Mucosa of descending colon (tissue), 3 donors: Measurements from ENCODE around the gene CD300E. TPM values are rescaled to one million over a fixed set of nuclear protein-coding genes. Genes with fewer than 3 reads are reported as not detected.
"Not testable (repeated sequence)": the region's sequence is repeated elsewhere in the genome, so short reads cannot be mapped to it uniquely, and the experiment has no call there.

Experiments
- ATAC-seq: fragments of 200-7000 bp; cut with Tn5 transposase; one replicate; pipeline ENCODE4 v1.9.1; 2020; ENCODE audit warnings: mild to moderate bottlenecking, moderate library complexity
- DNase-seq, 3 donors: peaks; one replicate each; pipeline ENCODE4 v3.0.0-alpha.2; 2020
- H3K36me3 ChIP-seq: fragments of 200-600 bp; one replicate; pipeline ENCODE4 v1.8.0; 2021; ENCODE audit warnings: low read depth, mild to moderate bottlenecking
- H3K4me1 ChIP-seq: fragments of 200-600 bp; one replicate; pipeline ENCODE4 v1.8.0; 2021; ENCODE audit warnings: low read depth, mild to moderate bottlenecking
- H3K4me3 ChIP-seq: fragments of 200-600 bp; one replicate; pipeline ENCODE4 v1.8.0; 2021; ENCODE audit warnings: mild to moderate bottlenecking
- H3K9me3 ChIP-seq: fragments of 200-600 bp; one replicate; pipeline ENCODE4 v1.8.0; 2021; ENCODE audit warnings: mild to moderate bottlenecking
- CTCF ChIP-seq: fragments of 200-600 bp; IDR thresholded peaks from one replicate; pipeline ENCODE4 v1.8.0; 2022; ENCODE audit warnings: antibody characterized with exemption, mild to moderate bottlenecking
- intact Hi-C, 2 donors: fragments of 100-400 bp; cut with DNase I in 1 of 2; cut with micrococcal nuclease in 1 of 2; formaldehyde crosslinking; loops; one replicate each; pipeline versions ENCODE4 v1.11.0 to v1.11.1; 2022; cut with DNase I, micrococcal nuclease
- total RNA-seq, 3 donors: library from RNA; stranded (reverse); fragmentation: NEBNext Ultra II Directional in 2 of 3; extraction: Animal tissue kit (Norgen Biotek cat#: 25700) in 2 of 3; gene quantifications; one replicate each; pipeline versions ENCODE4 v1.2.1 to v1.2.4, GENCODE V29; 2021 to 2023
- donor health status: DM: no; HTN: no; CAD: no; lungs with moderate emphysema.
- donor health status: DM: no; HTN: no; CAD: no.
- donor health status: DM: no; HTN: yes; CAD: no.

Gene CD300E
- total RNA-seq, 3 donors from 2014 or later: 0.47 to 0.53 TPM; not detected in 1

DNA sequence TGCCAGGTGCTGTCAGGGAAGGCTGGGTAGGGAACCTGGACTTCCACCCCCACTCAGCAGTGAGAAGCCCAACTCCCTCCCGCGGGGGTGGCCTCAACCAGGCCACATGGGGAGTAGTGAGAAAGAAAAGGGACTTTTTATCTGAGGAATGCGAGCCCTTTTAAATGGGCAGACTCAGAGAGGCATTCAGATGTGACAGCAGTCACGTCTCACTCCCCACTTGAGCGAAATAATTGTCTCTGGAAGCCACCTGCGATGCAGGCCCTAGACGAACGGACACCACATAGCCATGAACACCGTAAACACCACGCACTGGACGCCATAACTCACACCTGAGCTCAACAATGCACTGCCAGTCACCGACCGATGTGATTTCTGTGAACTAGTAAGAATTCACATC, 11.9 kb upstream of the CD300E start:
- intact Hi-C loops: no loop called here
- Histone ChIP-seq H3K4me1 (no peaks in the 10 kb centered on the region), H3K36me3 (no peaks in the 10 kb centered on the region), H3K4me3 (no peak overlapping the region), H3K9me3 (no peaks in the 10 kb centered on the region)
- DNase-seq: no peak
- no peak for ATAC-seq
- no peak for TF ChIP-seq CTCF

GRCh38 chr17:74633326-74633725, 9.8 kb upstream of the CD300E start:
- Histone ChIP-seq H3K4me3 (no peak overlapping the region), H3K9me3 (no peaks in the 10 kb centered on the region), H3K36me3 (no peaks in the 10 kb centered on the region), H3K4me1 (no peaks in the 10 kb centered on the region)
- DNase-seq: no peak
- ATAC-seq: no peak
- no peak for TF ChIP-seq CTCF
- intact Hi-C loops: no loop called here

- Histone ChIP-seq H3K9me3 (no peaks in the 10 kb centered on the region), H3K4me1 (no peaks in the 10 kb centered on the region), H3K36me3 (no peaks in the 10 kb centered on the region), H3K4me3 (no peak overlapping the region)
- TF ChIP-seq CTCF: no peak
- intact Hi-C loops: no loop called here
- no peak for ATAC-seq
- no peak for DNase-seq
Measured at GRCh38 chr17:74632617-74633016, 9.1 kb upstream of the CD300E start.

DNA sequence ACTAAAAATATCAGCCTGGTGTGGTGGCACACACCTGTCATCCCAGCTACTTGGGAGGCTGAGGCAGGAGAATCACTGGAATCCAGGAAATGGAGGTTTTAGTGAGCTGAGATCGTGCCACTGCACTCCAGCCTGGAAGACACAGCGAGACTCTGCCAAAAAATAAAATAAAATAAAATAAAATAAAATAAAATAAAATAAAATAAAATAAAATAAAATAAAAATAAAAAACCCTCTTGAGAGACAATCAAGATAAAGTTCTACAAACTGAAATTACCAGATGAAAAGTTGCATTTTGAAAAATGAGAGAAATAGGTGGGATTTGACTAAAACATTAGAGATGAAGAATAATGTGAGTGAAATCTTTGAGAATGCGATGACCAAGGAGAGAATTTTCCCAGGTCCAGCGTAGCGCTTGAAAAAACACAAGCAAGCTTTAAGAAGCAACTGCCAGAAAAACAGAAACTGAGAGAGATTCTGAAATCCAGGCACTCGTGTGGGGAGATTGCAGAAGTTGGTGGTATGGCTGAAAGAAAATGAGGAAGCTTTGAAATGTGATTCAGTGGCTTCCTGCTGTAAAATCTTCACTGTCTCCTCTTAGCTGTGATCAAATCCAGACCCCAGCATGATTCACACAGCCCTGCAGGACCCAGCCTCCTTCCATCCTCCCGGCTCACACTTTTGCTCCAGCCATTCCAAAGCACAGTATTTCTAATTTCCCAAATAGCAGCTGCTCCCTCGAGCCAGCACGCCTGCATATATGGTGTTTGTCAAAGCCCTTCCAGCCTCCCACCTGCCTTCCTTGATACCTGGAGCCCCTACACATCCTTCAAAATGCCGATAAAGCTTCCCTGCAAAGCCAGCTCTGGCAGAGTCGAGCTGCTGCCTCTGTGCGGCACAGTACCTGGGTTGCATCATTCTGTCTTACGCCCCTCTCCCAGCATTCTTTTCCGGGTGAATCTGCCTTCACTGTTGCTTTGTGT, 8.2 kb upstream of the CD300E start:
- intact Hi-C loops: no loop called here
- Histone ChIP-seq H3K36me3 (no peaks in the 10 kb centered on the region), H3K9me3 (no peaks in the 10 kb centered on the region), H3K4me3 (no peak overlapping the region), H3K4me1 (no peaks in the 10 kb centered on the region)
- DNase-seq (no peak), ATAC-seq (peak; percentile 43)
- no peak for TF ChIP-seq CTCF

DNA sequence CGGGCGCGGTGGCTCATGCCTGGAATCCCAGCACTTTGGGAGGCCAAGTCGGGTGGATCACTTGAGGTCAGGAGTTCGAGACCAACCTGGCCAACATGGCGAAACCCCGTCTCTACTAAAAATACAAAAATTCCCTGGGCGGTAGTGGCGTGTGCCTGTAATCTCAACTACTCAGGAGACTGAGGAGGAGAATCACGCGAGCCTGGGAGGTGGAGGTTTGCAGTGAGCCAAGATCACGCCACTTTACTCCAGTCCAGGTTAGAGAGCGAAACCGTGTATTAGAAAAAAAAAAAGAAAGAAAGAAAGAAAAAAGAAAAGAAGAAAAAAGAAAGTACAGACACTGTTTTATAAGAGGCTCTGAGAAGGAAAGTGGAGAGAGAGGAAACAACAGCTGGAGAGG, 6.7 kb upstream of the CD300E start:
- H3K36me3 ChIP-seq, H3K9me3 ChIP-seq, H3K4me3 ChIP-seq, H3K4me1 ChIP-seq, intact Hi-C loops, DNase-seq, ATAC-seq: not testable (repeated sequence)

GRCh38 chr17:74625661-74626060, 2.1 kb upstream of the CD300E start:
- no peak for DNase-seq
- ATAC-seq: no peak
- no peak for TF ChIP-seq CTCF
- Histone ChIP-seq H3K9me3 (no peaks in the 10 kb centered on the region), H3K4me3 (no peak overlapping the region), H3K4me1 (no peaks in the 10 kb centered on the region), H3K36me3 (no peaks in the 10 kb centered on the region)
- intact Hi-C loops: no loop called here
